K562 (cell line): ENCODE results near the gene CCDC195. TPM values are rescaled to one million over a fixed set of nuclear protein-coding genes. Genes with fewer than 3 reads are reported as not detected.

Source experiments
- ATAC-seq: fragments of 200-7000 bp; cut with Tn5 transposase; 3 replicates; pipeline ENCODE4 v1.9.1; 2020; ENCODE audit warnings: moderate library complexity
- BruUV-seq: library from RNA; stranded (reverse); fragments of 400-500 nt; replicated peaks from 2 replicates; lab custom pipeline; 2021; lab: Mats Ljungman, UMichigan
- CTCF ChIA-PET: fragments of 300-600 bp; formaldehyde crosslinking; extraction: SDS; loops from one replicate; lab custom pipeline; 2021; ENCODE audit warnings: low intra/inter-chr PET ratio; lab: Yijun Ruan, JAX
- POLR2A ChIA-PET: fragments of 300-600, 350-650 bp; sonication (Branson Sonifier 250); formaldehyde crosslinking; extraction: SDS; loops from one replicate; lab custom pipeline; 2021; ENCODE audit warnings: antibody characterized with exemption, inconsistent platforms; lab: Yijun Ruan, JAX
- DNase-seq, 4 experiments: peaks; one replicate each; pipeline versions ENCODE4 v3.0.0 to v3.0.0-alpha.2; 2011 to 2018; ENCODE audit warnings: low spot score in 3 of 4, mixed read lengths in 3 of 4; ENCODE audit errors: extremely low read depth in 1 of 4
- FAIRE-seq: peaks from 2 replicates; lab custom pipeline; 2011; peaks lifted over from hg19 to GRCh38; lab: Jason Lieb, UNC
- H2AFZ ChIP-seq: 2 replicates; pipeline ENCODE4 v1.6.0; 2011; ENCODE audit warnings: low read depth, low read length, control low read depth, inconsistent platforms
- H3K27ac ChIP-seq: fragments of 200-600 bp; 3 replicates; pipeline ENCODE4 v1.8.0; 2011; ENCODE audit warnings: low read depth, mild to moderate bottlenecking, control low read depth, inconsistent platforms, low read length, moderate library complexity, mixed read lengths; ENCODE audit errors: extremely low read depth
- H3K27me3 ChIP-seq, 2 experiments: fragments of 300-600 bp in 1 of 2; 2 replicates in 1 of 2; 3 replicates in 1 of 2; pipeline versions ENCODE4 v1.6.0 to v1.8.0; 2011; ENCODE audit warnings: inconsistent platforms in 2 of 2, low read length in 2 of 2, mild to moderate bottlenecking in 1 of 2, mixed read lengths in 1 of 2, moderate library complexity in 1 of 2; ENCODE audit not compliant: control insufficient read depth in 2 of 2, insufficient read depth in 2 of 2
- H3K36me3 ChIP-seq: fragments of 300-600 bp; 3 replicates; pipeline ENCODE4 v1.8.0; 2011; ENCODE audit warnings: mild to moderate bottlenecking, low read length, inconsistent platforms; ENCODE audit not compliant: control insufficient read depth, insufficient read depth
- H3K4me1 ChIP-seq, 2 experiments: fragments of 200-600 bp in 1 of 2; replicated peaks in 1 of 2; 2 replicates in 1 of 2; 3 replicates in 1 of 2; pipeline versions ENCODE4 v1.5.1 to v1.8.0; 2011; ENCODE audit warnings: inconsistent platforms in 2 of 2, low read length in 2 of 2, mild to moderate bottlenecking in 1 of 2, mixed read lengths in 1 of 2, moderate library complexity in 1 of 2; ENCODE audit not compliant: control insufficient read depth in 2 of 2, insufficient read depth in 2 of 2
- H3K4me2 ChIP-seq: 2 replicates; pipeline ENCODE4 v1.6.1; 2011; ENCODE audit warnings: low read length, control low read depth, inconsistent platforms, mixed read lengths; ENCODE audit not compliant: insufficient read depth
- H3K4me3 ChIP-seq: fragments of 200-600 bp; sonication (generic), shearing (Covaris generic); 2 replicates; pipeline ENCODE4 v1.5.1; 2016; ENCODE audit warnings: control low read depth, inconsistent platforms
- H3K79me2 ChIP-seq: fragments of 200-600 bp; 3 replicates; pipeline ENCODE4 v1.8.0; 2011; ENCODE audit warnings: low read length, inconsistent platforms; ENCODE audit not compliant: control insufficient read depth, insufficient read depth
- H3K9ac ChIP-seq, 2 experiments: 2 replicates each; pipeline versions ENCODE4 v1.6.0 to v1.6.1; 2011; ENCODE audit warnings: low read depth in 2 of 2, low read length in 2 of 2, control low read depth in 1 of 2, inconsistent platforms in 1 of 2, mild to moderate bottlenecking in 1 of 2, mixed read lengths in 1 of 2; ENCODE audit not compliant: insufficient read depth in 1 of 2
- H3K9me1 ChIP-seq: one replicate; pipeline ENCODE4 v1.6.0; 2011; ENCODE audit warnings: inconsistent platforms, mild to moderate bottlenecking, low read length, moderate library complexity; ENCODE audit not compliant: control insufficient read depth, insufficient read depth
- H3K9me3 ChIP-seq: replicated peaks from 2 replicates; pipeline ENCODE4 v1.5.1; 2011; ENCODE audit warnings: low read depth, low read length, inconsistent platforms; ENCODE audit not compliant: control insufficient read depth, insufficient read depth
- H4K20me1 ChIP-seq: replicated peaks from 2 replicates; pipeline ENCODE4 v1.6.1; 2011; ENCODE audit warnings: low read length, inconsistent platforms, mixed read lengths; ENCODE audit not compliant: control insufficient read depth, insufficient read depth
- HDAC2 ChIP-seq: fragments of 450-650 bp; IDR thresholded peaks from 2 replicates; pipeline ENCODE4 v1.6.1; 2016; ENCODE audit warnings: mild to moderate bottlenecking
- HDAC3 ChIP-seq: fragments of 450-650 bp; IDR thresholded peaks from 2 replicates; pipeline ENCODE4 v1.6.1; 2018; ENCODE audit warnings: borderline replicate concordance, mild to moderate bottlenecking, moderate library complexity; ENCODE audit not compliant: partially characterized antibody
- ILF3 ChIP-seq: fragments of 450-650 bp; IDR thresholded peaks from 2 replicates; pipeline ENCODE4 v1.6.1; 2018; ENCODE audit warnings: antibody characterized with exemption, mild to moderate bottlenecking, moderate library complexity, borderline replicate concordance
- NFIC ChIP-seq: fragments of 450-650 bp; IDR thresholded peaks from 2 replicates; pipeline ENCODE4 v1.6.1; 2017; ENCODE audit warnings: mild to moderate bottlenecking, inconsistent platforms
- ZNF184 ChIP-seq: sonication (generic); formaldehyde crosslinking; IDR thresholded peaks from 2 replicates; pipeline ENCODE4 v1.5.0; 2020; ENCODE audit warnings: missing genetic modification reagents
- ZNF764 ChIP-seq: fragments of 250-450 bp; sonication (Bioruptor Pico); IDR thresholded peaks from 2 replicates; pipeline ENCODE4 v1.4.0; 2020; ENCODE audit warnings: low read depth, mild to moderate bottlenecking, moderate library complexity
- WGBS: fragments of 100-300 bp; shearing (Covaris generic); methylation state at CpG from one replicate; pipeline ENCODE4 v1.1.6; 2016; ENCODE audit warnings: low coverage, mixed read lengths; ENCODE audit not compliant: insufficient coverage; ENCODE audit errors: missing lambda C conversion rate; 5-methylcytosine and 5-hydroxymethylcytosine counted together
- in situ Hi-C: fragments of 300-500 bp; cut with MboI; formaldehyde crosslinking; loops from 4 replicates; pipeline ENCODE4 v1.15.0; 2018; ENCODE audit warnings: inconsistent platforms, mixed read lengths
- intact Hi-C: fragments of 100-400 bp; cut with micrococcal nuclease; formaldehyde crosslinking; loops from 2 replicates; pipeline ENCODE4 v1.14.2; 2022
- polyA plus RNA-seq, 8 experiments: library from polyadenylated mRNA; depleted of rRNA in 4 of 8; stranded (reverse) in 5 of 8; unstranded in 3 of 8; fragments of >200 nt; fragmentation: Nextera tagmentation in 2 of 8; fragmentation: Illumina TruSeq in 1 of 8; extraction: Ambion mirVana in 2 of 8; extraction: Trizol in 1 of 8; gene quantifications; 2 replicates each; pipeline versions ENCODE4 v1.2.1 to v1.2.3, GENCODE V29; 2011 to 2014; ENCODE audit warnings: inconsistent platforms in 1 of 8, missing spikeins in 1 of 8
- total RNA-seq, 7 experiments: library from RNA; depleted of rRNA in 6 of 7; stranded (reverse); fragments of >200 nt in 6 of 7; fragmentation: Illumina TruSeq in 2 of 7; extraction: Trizol in 2 of 7; gene quantifications; 2 replicates each; pipeline versions ENCODE4 v1.2.1 to v1.2.3, GENCODE V29; 2011 to 2021; ENCODE audit warnings: low replicate concordance in 1 of 7
- TF ChIP-seq, protein P1 (sequence below): fragments of 450-650 bp; IDR thresholded peaks from 2 replicates; pipeline ENCODE4 v1.6.1; 2017; ENCODE audit warnings: mild to moderate bottlenecking, moderate library complexity

The CCDC195 gene
- total and polyA plus RNA-seq, 9 of the 15 experiments (the other 6 are each of a cell fraction or from before 2014, with no cell fraction given): not detected

DNA sequence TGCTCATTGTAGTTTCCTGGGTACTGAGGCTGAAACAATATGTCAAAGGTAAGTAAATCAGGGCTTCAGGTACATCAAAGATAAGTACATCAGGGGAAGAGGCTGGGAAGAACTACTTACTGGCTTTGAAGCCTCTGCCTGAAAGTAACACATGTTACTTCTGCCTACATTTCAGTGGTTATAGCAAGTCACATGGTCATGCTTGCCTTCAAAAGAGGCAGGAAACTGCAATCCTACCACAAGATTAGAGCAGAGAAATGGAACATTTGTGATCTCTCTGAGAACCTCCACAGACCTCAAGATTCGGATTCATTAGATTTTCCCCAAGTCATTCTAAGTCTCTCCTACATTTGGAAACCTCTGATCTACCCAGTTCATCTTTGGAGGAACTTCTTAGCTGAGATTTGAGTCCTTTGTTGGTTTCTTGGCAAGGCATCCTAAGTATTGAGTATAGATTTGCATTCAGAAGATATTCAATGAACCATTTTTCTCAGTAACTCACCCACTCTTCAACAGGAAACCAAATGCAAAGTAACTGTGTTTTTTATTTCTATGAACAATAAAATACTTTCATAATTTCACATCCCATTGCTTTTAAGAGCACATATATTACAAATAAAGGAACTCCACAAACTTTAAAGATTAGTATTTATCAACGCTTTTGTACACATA lies 48.5 kb upstream of the CCDC195 start:
- 0% methylated on average over 2 of the region's 2 CpGs for WGBS
- FAIRE-seq (no peak), ATAC-seq (no peak), DNase-seq (no peak)
- no peak overlapping the region for H3K4me2 ChIP-seq
- no peak for TF ChIP-seq ILF3
- no peak for TF ChIP-seq ZNF764 (CRISPR knock-in tag)
- TF ChIP-seq, protein P1, sequence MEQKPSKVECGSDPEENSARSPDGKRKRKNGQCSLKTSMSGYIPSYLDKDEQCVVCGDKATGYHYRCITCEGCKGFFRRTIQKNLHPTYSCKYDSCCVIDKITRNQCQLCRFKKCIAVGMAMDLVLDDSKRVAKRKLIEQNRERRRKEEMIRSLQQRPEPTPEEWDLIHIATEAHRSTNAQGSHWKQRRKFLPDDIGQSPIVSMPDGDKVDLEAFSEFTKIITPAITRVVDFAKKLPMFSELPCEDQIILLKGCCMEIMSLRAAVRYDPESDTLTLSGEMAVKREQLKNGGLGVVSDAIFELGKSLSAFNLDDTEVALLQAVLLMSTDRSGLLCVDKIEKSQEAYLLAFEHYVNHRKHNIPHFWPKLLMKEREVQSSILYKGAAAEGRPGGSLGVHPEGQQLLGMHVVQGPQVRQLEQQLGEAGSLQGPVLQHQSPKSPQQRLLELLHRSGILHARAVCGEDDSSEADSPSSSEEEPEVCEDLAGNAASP: no peak
- TF ChIP-seq HDAC2: no peak
- no peak for TF ChIP-seq NFIC
- TF ChIP-seq ZNF184 (CRISPR knock-in tag): no peak
- TF ChIP-seq HDAC3: no peak
- ChIA-PET POLR2A (no interaction called here), CTCF (no interaction called here)
- in situ Hi-C loops: no loop called here
- no peak overlapping the region for H3K27ac ChIP-seq
- no peak overlapping the region for H3K4me3 ChIP-seq
- no peaks in the 10 kb centered on the region for H3K9me1 ChIP-seq
- no TSS peak for BruUV-seq
- intact Hi-C loops: no loop called here
- no peak overlapping the region for H3K9ac ChIP-seq
- no peaks in the 10 kb centered on the region for H3K4me1 ChIP-seq
- H3K9me3 ChIP-seq: no peaks in the 10 kb centered on the region
- H3K36me3 ChIP-seq: no peaks in the 10 kb centered on the region
- no peaks in the 10 kb centered on the region for H3K27me3 ChIP-seq
- no peaks in the 10 kb centered on the region for H3K79me2 ChIP-seq
- no peak overlapping the region for H2AFZ ChIP-seq
- no peaks in the 10 kb centered on the region for H4K20me1 ChIP-seq
